GM21515 (cell line): ENCODE results near the gene RNF115.
A peak's percentile ranks its signal among the peaks of the same experiment; 100 is the strongest.
"Not testable (repeated sequence)": the region's sequence is repeated elsewhere in the genome, so short reads cannot be mapped to it uniquely, and the experiment has no call there.

Experiments used
- ATAC-seq: cut with Tn5 transposase; IDR thresholded peaks from one replicate; pipeline ENCODE4 v1.9.1; 2021; ENCODE audit not compliant: unreplicated experiment

The RNF115 gene

GRCh38 chr1:145747398-145748247 is 76.3 kb downstream of the RNF115 start:
- no peak for ATAC-seq

- no peak for ATAC-seq
Measured at GRCh38 chr1:145740269-145740668, 83.6 kb downstream of the RNF115 start.

- no peak for ATAC-seq
Measured at GRCh38 chr1:145736191-145736590, 87.7 kb downstream of the RNF115 start.

- ATAC-seq = no peak
Measured at GRCh38 chr1:145730900-145731299, 93.0 kb downstream of the RNF115 start.

GRCh38 chr1:145730467-145730866 is 93.4 kb downstream of the RNF115 start:
- ATAC-seq = no peak

- ATAC-seq = no peak
Measured at GRCh38 chr1:145729666-145730436, 94.0 kb downstream of the RNF115 start.

GRCh38 chr1:145729196-145729595 is 94.7 kb downstream of the RNF115 start:
- no peak for ATAC-seq

GRCh38 chr1:145726193-145726592 is 97.7 kb downstream of the RNF115 start:
- not testable (repeated sequence) for ATAC-seq

- peak; percentile 79 for ATAC-seq
Measured at GRCh38 chr1:145720878-145721671, 102.8 kb downstream of the RNF115 start.

GRCh38 chr1:145720556-145720877 is 103.4 kb downstream of the RNF115 start:
- ATAC-seq = no peak

GRCh38 chr1:145719230-145720079 is 104.4 kb downstream of the RNF115 start, which contains the start of gene CD160:
CD160 (plus strand) TSS chr1:145719499; CDS start chr1:145728328, 8,829 bp downstream.
- no peak for ATAC-seq

- not testable (repeated sequence) for ATAC-seq
Measured at GRCh38 chr1:145718465-145718864, 105.4 kb downstream of the RNF115 start.

- ATAC-seq = no peak
Measured at GRCh38 chr1:145717833-145718232, 106.1 kb downstream of the RNF115 start.

GRCh38 chr1:145716641-145717345 is 107.1 kb downstream of the RNF115 start:
- no peak for ATAC-seq

GRCh38 chr1:145714524-145715111 is 109.3 kb downstream of the RNF115 start:
- ATAC-seq = no peak

GRCh38 chr1:145711213-145711651 is 112.7 kb downstream of the RNF115 start:
- no peak for ATAC-seq

GRCh38 chr1:145710291-145711027 is 113.4 kb downstream of the RNF115 start:
- no peak for ATAC-seq

GRCh38 chr1:145708063-145708462 is 115.8 kb downstream of the RNF115 start:
- ATAC-seq = no peak
